ENCODE measurements around the gene STK11IP. TPM values are rescaled to one million over a fixed set of nuclear protein-coding genes. Genes with fewer than 3 reads are reported as not detected.

Gene STK11IP
- total RNA-seq, 3 donors from 2014 or later = 11.2 to 16.7 (median 15.7) TPM

DNA sequence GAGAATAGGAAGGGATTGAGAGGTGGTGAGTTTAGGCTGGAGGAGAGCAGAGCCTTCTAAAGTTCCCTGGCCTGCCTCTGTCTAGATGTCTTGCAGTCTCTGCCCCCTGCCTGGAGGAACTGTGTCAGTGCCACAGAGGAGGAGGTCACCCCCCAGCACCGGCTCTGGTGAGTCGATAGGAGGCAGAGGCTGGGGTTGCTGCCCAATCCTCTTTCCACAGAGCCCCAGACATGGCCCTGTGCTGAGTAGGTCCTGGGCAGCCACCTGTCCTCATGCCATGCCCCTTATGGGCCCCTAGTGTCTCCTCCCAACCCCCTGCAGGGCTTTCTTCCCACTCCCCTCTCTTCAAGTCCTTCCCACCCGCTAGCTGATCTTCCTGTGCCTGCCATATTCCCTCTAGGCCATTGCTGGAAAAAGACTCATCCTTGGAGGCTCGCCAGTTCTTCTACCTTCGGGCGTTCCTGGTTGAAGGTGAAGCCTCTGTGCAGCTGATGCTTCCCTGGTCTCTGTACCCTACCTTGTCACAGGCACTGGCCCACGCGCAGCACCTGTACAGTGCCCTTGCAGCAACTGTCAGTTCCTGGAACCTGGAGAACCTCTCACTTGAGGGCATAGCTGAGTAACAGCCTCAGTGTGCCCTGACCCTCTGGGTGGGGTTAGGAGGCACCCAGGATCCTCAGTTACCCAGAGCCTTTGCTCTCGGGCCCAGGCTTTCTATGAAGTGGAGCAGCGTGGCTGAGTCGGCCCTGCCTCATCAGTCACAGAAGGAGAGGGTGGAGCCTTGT, 16.6 kb downstream of the STK11IP start:
- TF ChIP-seq POLR2A (IDR thresholded peaks at IDR 0.05) (no peak), POLR2AphosphoS5 (IDR thresholded peaks at IDR 0.05) (no peak)
- TF ChIP-seq, protein P1, sequence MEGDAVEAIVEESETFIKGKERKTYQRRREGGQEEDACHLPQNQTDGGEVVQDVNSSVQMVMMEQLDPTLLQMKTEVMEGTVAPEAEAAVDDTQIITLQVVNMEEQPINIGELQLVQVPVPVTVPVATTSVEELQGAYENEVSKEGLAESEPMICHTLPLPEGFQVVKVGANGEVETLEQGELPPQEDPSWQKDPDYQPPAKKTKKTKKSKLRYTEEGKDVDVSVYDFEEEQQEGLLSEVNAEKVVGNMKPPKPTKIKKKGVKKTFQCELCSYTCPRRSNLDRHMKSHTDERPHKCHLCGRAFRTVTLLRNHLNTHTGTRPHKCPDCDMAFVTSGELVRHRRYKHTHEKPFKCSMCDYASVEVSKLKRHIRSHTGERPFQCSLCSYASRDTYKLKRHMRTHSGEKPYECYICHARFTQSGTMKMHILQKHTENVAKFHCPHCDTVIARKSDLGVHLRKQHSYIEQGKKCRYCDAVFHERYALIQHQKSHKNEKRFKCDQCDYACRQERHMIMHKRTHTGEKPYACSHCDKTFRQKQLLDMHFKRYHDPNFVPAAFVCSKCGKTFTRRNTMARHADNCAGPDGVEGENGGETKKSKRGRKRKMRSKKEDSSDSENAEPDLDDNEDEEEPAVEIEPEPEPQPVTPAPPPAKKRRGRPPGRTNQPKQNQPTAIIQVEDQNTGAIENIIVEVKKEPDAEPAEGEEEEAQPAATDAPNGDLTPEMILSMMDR (IDR thresholded peaks at IDR 0.05) = no peak
- intact Hi-C loops (cut with DNase I; ENCODE audit: low total_unique reads) = no loop called here
- H3K4me1 ChIP-seq = no peaks in the 10 kb centered on the region
- H3K4me3 ChIP-seq = no peak overlapping the region
- H3K27me3 ChIP-seq = no peaks in the 10 kb centered on the region
- no peaks in the 10 kb centered on the region for H3K36me3 ChIP-seq
- H3K27ac ChIP-seq = no peak overlapping the region
- no peaks in the 10 kb centered on the region for H3K9me3 ChIP-seq
- no peak for DNase-seq (ENCODE audit: low spot score in 2 of 2)

DNA sequence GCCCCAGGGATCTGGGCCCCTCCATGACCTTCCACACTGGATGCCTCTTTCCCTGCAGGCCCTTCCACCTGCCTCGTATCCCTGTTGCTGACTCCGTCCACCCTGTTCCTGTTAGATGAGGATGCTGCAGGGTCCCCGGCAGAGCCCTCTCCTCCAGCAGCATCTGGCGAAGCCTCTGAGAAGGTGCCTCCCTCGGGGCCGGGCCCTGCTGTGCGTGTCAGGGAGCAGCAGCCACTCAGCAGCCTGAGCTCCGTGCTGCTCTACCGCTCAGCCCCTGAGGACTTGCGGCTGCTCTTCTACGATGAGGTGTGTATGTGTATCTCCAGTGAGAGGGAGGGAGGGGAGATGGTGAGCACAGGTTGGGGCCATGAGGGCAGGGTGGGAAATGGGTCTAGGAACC, 17.4 kb downstream of the STK11IP start:
- Histone ChIP-seq H3K36me3 (no peaks in the 10 kb centered on the region), H3K4me3 (no peak overlapping the region), H3K4me1 (no peaks in the 10 kb centered on the region), H3K27me3 (no peaks in the 10 kb centered on the region), H3K9me3 (no peaks in the 10 kb centered on the region), H3K27ac (no peak overlapping the region)
- no peak for DNase-seq (ENCODE audit: low spot score in 2 of 2)
- no peak for TF ChIP-seq POLR2AphosphoS5 (IDR thresholded peaks at IDR 0.05)
- TF ChIP-seq POLR2A (IDR thresholded peaks at IDR 0.05) = no peak
- TF ChIP-seq, protein P1 (IDR thresholded peaks at IDR 0.05) = no peak
- intact Hi-C loops (cut with DNase I; ENCODE audit: low total_unique reads) = no loop called here

DNA sequence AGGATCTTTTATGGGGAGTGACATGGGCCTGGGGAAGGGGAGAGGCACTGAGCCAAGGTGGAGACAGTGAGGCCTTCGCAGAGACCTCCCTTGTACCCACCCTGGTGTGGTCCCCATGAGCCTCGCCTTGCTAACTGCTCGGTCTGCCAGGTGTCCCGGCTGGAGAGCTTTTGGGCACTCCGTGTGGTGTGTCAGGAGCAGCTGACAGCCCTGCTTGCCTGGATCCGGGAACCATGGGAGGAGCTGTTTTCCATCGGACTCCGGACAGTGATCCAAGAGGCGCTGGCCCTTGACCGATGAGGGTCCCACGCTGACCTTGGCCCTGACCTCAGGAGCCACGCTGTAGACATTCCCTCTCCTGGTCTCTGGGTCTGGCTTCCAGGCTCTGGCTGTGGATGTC, 18.2 kb downstream of the STK11IP start:
- intact Hi-C loops (cut with DNase I; ENCODE audit: low total_unique reads) = no loop called here
- TF ChIP-seq, protein P1 (IDR thresholded peaks at IDR 0.05) = no peak
- no peak for TF ChIP-seq POLR2A (IDR thresholded peaks at IDR 0.05)
- TF ChIP-seq POLR2AphosphoS5 (IDR thresholded peaks at IDR 0.05) = no peak
- no peak for DNase-seq (ENCODE audit: low spot score in 2 of 2)
- no peaks in the 10 kb centered on the region for H3K4me1 ChIP-seq
- no peak overlapping the region for H3K4me3 ChIP-seq
- no peaks in the 10 kb centered on the region for H3K9me3 ChIP-seq
- no peaks in the 10 kb centered on the region for H3K36me3 ChIP-seq
- no peaks in the 10 kb centered on the region for H3K27me3 ChIP-seq
- H3K27ac ChIP-seq = no peak overlapping the region

- Histone ChIP-seq H3K27ac (no peak overlapping the region), H3K36me3 (no peaks in the 10 kb centered on the region), H3K9me3 (no peaks in the 10 kb centered on the region), H3K27me3 (no peaks in the 10 kb centered on the region), H3K4me3 (no peak overlapping the region), H3K4me1 (no peaks in the 10 kb centered on the region)
- intact Hi-C loops (cut with DNase I; ENCODE audit: low total_unique reads) = no loop called here
- TF ChIP-seq, protein P1 (IDR thresholded peaks at IDR 0.05) = no peak
- no peak for TF ChIP-seq POLR2AphosphoS5 (IDR thresholded peaks at IDR 0.05)
- no peak for DNase-seq (ENCODE audit: low spot score in 2 of 2)
These were observed 18.9 kb downstream of the STK11IP start for GRCh38 chr2:219616550-219616949.

DNA sequence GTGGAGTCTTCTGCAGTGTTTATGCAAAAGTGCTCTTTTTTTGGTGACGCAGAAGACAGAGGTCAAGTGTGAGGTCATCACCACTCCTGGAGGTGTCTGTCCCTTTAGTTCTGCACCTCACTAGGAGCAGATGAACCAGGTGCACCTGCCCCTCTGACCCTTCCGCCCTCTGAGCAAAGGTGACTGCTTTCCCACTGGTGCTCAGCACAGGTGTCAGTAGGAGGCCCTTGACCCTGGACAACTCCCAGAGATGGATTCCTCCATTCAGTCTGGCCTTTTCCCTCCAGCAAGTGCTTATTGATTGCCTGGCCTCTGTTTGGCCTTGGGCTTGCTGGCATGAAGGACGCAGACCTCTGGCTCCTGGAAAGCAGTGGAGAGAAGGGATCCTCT, 21.1 kb downstream of the STK11IP start:
- Histone ChIP-seq H3K36me3 (no peaks in the 10 kb centered on the region), H3K4me1 (no peaks in the 10 kb centered on the region), H3K9me3 (no peaks in the 10 kb centered on the region), H3K27ac (no peak overlapping the region), H3K27me3 (no peaks in the 10 kb centered on the region), H3K4me3 (no peak overlapping the region)
- TF ChIP-seq POLR2A (IDR thresholded peaks at IDR 0.05) (no peak), POLR2AphosphoS5 (IDR thresholded peaks at IDR 0.05) (no peak)
- TF ChIP-seq, protein P1 (IDR thresholded peaks at IDR 0.05) = no peak
- DNase-seq (ENCODE audit: low spot score in 2 of 2) = no peak
- intact Hi-C loops (cut with DNase I; ENCODE audit: low total_unique reads) = no loop called here
